HG03066 (cell line): ENCODE measurements around the gene SIX5.

Experiments
- ATAC-seq: cut with Tn5 transposase; IDR thresholded peaks from one replicate; pipeline ENCODE4 v1.9.1; 2021; ENCODE audit warnings: low read depth; ENCODE audit not compliant: unreplicated experiment

SIX5 gene

DNA sequence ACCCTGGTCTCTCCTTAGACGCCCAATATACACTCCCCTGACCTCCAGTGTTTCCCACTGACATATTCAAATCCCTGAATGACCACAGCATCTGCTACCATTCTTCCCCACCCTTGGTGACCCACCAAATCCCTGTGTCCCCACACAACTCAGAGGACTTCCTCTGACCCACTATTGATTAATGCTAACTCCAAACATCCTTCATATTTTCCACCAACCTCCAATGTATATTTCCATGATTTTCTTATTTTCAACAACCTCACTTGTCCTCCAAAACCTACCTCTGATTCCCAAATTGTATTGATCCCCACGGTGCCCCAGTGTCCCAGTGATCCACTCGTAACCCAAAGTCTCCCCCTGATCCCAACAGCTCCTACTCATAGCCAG is 24.1 kb upstream of the SIX5 start:
- ATAC-seq = no peak

- peak; percentile 92 for ATAC-seq
Observed at GRCh38 chr19:45792470-45793177, 23.6 kb upstream of the SIX5 start, which contains the start of gene DMWD. DMWD (minus strand) TSS chr19:45792845; CDS start chr19:45792756, 89 bp downstream.

GRCh38 chr19:45791744-45792469 is 22.9 kb upstream of the SIX5 start:
- peak; percentile 19 for ATAC-seq

GRCh38 chr19:45790942-45791341 is 21.9 kb upstream of the SIX5 start:
- no peak for ATAC-seq

GRCh38 chr19:45789035-45789786 is 20.2 kb upstream of the SIX5 start:
- ATAC-seq = no peak

DNA sequence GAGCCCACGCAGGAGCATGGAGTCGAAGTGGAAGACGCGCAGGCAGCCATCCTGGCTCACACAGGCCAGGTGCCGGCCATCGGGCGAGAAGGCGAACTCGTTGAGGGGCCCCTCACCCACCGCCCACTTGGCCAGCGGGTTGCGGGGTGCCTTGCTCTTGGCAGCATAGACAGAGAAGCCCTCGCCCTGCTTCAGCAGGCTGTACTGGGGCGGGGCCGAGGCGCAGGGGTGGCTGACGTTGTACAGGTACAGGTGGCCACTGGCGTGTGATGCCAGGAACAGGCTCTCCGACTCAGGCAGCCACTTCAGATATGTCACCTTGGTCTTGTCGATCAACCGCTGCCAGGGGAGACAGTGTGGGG is 17.5 kb upstream of the SIX5 start:
- ATAC-seq = no peak

DNA sequence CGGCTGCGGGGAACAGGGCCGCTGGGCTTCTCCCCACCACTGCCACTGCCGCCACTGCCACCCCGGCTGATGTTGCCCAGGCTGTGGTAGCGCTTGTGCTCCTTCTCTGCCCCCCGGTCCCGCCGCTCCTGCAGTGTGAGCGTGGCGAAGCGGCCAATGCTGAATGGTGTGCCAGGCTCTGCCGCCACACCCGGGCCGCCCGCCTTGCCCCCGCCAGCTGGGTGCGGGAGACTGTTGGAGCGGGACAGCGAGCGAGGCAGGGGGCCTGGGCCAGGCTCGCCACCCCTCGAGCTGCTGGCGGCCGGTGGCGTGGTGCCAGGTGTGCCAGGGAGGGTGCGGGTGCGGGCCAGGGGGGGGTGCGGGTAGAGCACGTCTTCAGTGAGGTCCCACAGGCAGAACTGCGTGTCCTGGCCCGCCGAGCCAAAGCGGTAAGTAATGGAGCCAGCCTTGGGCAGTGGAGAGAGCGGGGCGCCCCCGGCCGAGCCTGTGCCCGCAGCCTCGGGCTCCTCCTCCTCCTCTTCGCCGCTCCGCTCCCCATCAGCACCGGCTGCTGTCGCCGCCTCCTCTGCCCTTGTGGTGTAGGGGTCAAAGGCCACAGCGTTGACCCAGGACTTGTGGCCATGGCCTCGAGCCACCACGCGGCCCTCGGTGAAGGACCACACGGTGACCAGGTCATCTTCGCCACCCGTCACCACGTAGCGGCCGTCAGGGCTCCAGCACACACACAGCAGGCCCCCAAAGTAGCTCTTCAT is 16.9 kb upstream of the SIX5 start:
- ATAC-seq = no peak

- no peak for ATAC-seq
Observed at GRCh38 chr19:45785097-45785496, 16.0 kb upstream of the SIX5 start.

GRCh38 chr19:45784096-45784495 is 15.0 kb upstream of the SIX5 start:
- ATAC-seq = no peak

DNA sequence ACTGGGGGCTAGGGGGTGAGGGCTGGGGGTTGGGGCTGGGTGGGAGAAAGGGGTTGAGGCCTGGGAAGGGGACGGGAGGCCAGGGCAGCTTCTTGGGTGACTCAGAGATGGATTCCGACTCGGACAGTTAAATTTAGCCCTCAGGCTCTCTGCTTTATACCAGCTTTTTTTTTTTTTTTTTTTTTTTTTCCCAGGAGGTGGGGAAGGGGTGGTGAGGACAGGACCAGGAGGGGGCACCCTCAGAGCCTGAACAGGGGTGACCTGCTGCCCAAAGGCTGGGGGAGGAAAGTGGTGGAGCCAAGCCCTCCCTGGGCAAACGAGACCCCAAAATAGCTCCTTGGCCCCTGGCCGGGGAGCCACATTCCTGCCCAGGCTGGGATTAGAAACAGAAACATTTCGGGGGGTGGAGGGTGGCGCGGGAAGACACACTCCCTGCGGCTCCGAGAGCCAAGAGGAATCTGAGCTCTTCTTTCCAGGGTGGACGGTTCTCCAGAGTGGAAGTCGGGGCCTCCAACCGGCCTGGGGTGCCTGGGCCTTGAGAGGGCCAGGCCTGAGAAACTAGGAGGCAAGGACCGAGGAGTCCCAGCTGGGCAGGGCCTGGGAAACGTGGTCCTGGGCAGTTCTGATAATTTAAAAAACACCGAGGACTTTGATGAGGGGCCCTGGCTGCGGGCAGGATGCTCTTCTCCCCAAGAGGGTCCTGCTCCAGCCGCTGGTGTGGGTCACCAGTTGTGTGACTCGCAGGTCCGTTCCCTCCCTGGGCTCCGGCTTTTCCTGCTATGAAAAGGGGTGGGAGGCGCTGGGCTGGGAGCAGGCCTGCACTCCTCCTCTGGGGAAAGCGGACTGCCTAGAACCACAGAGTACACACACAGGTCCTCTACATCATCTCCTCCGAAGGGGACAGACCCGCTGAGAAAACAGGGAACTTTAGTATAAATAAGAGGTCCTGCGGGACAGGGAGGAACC is 14.1 kb upstream of the SIX5 start:
- no peak for ATAC-seq

DNA sequence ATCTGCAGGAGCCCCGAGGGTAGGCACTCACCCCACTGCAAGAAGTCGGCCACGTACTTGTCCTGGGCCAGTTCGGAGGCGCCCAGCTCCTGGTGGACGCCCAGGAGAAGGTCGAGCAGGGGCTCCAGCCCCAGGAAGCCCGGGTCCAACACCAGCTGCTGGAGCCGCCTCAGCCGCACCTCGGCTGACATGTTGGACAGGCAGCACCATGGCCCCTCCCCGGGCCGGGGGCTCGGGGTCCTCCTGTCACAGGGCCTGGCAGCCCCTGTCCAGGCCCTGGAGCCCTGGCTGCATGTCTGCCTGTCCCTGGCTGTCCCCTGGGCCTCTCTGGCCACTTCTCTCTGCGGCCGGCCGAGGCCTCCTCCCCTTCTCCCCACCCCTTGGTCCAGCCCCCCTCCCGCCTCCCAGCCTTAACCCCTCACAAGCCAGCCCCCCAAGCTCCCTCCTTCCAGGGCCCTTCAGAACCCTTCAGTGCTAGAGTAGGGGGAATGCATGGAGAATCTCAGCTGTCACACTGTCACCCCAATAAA is 13.2 kb upstream of the SIX5 start, which contains the start of gene DMPK:
Gene DMPK, minus strand, starts transcription at position 329 of the 530 bp plus-strand sequence. Its CDS starts 138 bp downstream, at position 191.
- no peak for ATAC-seq

DNA sequence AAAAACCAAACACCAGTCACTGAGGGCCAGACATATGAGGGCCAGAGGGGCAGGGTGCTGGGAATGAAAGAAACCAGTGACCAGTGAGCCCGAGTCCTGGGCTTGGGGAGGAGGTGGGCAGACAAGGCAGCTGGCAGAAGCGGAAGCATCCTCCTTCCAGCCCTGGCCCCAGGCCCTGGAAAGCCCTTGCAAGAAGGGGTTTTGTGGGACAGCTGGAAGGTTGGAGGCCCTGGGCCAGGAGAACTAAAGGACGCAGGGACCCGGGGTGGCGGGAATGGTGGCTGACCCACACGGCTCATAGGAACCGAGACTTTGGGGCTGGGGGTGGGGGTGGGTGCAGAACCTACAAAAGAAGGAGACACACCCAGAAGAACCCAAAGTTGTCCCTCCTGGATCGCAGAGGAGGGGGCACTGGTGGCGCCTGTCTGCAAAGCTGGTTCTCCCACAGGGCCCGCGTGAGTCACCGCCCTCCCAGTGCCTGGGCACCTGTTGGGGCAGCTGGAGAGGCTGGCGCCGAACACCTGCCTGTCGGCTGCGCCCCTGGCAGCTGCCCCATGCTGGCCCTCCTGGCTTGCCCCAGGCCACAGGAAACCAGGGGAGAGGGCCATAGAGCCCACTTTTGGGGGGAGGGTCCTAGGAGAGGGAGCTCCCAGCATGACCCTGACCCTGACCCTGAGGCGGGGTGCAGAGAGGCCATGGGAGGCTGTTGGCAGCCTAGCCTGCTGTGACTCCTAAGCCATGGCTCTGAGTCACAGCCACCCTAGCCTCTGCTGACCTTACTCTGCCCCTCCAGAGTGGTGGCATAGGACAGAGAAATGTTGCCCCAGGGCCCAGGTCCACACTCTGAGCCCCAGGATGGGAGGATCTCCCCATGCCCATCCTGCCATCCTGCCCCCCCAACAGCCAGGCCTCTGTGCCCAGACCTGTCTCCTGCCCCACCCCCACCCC is 12.4 kb upstream of the SIX5 start:
- ATAC-seq = no peak

- no peak for ATAC-seq
Observed at GRCh38 chr19:45780448-45781213, 11.6 kb upstream of the SIX5 start.

DNA sequence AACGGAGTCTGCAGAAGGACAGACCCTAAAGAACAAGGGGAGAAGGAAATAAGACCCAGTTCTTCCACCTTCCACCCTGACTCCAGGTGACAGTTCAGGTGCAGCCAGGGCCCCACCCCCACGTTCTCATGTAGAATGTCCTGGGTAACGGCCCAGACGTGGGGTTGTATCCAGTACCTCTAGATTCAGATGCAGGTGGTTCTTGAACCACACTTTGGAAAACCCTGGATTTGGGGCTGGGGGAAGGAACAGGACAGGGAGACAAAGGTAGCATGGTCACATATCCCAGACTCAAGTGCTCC is 11.0 kb upstream of the SIX5 start:
- ATAC-seq = no peak

- ATAC-seq = peak; percentile 88
Observed at GRCh38 chr19:45779231-45780145, 10.4 kb upstream of the SIX5 start.

- ATAC-seq = no peak
Observed at GRCh38 chr19:45778010-45778661, 9.1 kb upstream of the SIX5 start.
